DND-41 (cell line): ENCODE data around the gene TRPM3.

Source experiments
- ATAC-seq: fragments of 200-7000 bp; cut with Tn5 transposase; 3 replicates; pipeline ENCODE4 v1.9.1; 2021; ENCODE audit warnings: low read depth; ENCODE audit not compliant: insufficient read depth
- DNase-seq: peaks from one replicate; pipeline ENCODE4 v3.0.0-alpha.2; 2020
- H2AFZ ChIP-seq: 2 replicates; pipeline ENCODE4 v1.6.0; 2012; ENCODE audit warnings: low read depth, low read length
- H3K27ac ChIP-seq: 2 replicates; pipeline ENCODE4 v1.5.1; 2012; ENCODE audit warnings: low read length, inconsistent platforms
- H3K27me3 ChIP-seq: fragments of 200-600 bp; sonication (generic); 2 replicates; pipeline ENCODE4 v1.6.0; 2012; ENCODE audit warnings: low read length, mild to moderate bottlenecking, inconsistent platforms; ENCODE audit not compliant: insufficient read depth, poor library complexity
- H3K36me3 ChIP-seq: 2 replicates; pipeline ENCODE4 v1.5.1; 2012; ENCODE audit warnings: low read length, inconsistent platforms; ENCODE audit not compliant: insufficient read depth
- H3K4me1 ChIP-seq: 2 replicates; pipeline ENCODE4 v1.5.1; 2012; ENCODE audit warnings: mild to moderate bottlenecking, low read length; ENCODE audit not compliant: insufficient read depth
- H3K4me2 ChIP-seq: 2 replicates; pipeline ENCODE4 v1.6.0; 2012; ENCODE audit warnings: mild to moderate bottlenecking, moderate library complexity, low read length, inconsistent platforms; ENCODE audit not compliant: insufficient read depth
- H3K4me3 ChIP-seq, 2 experiments: fragments of 200-600 bp in 1 of 2; shearing (Covaris generic) in 1 of 2; 2 replicates each; pipeline ENCODE4 v1.5.1; 2012 to 2016; ENCODE audit warnings: inconsistent platforms in 2 of 2, low read length in 2 of 2, mild to moderate bottlenecking in 2 of 2, low read depth in 1 of 2, moderate library complexity in 1 of 2
- H3K79me2 ChIP-seq: 2 replicates; pipeline ENCODE4 v1.6.0; 2012; ENCODE audit warnings: low read length, inconsistent platforms; ENCODE audit not compliant: insufficient read depth
- H3K9ac ChIP-seq: 2 replicates; pipeline ENCODE4 v1.6.0; 2012; ENCODE audit warnings: low read depth, mild to moderate bottlenecking, inconsistent platforms, low read length, moderate library complexity
- H3K9me3 ChIP-seq: 2 replicates; pipeline ENCODE4 v1.5.1; 2012; ENCODE audit warnings: low read length, moderate library complexity, mild to moderate bottlenecking, inconsistent platforms; ENCODE audit not compliant: insufficient read depth, severe bottlenecking
- H4K20me1 ChIP-seq: 2 replicates; pipeline ENCODE4 v1.6.0; 2012; ENCODE audit warnings: low read length; ENCODE audit not compliant: insufficient read depth
- EZH2 ChIP-seq: IDR thresholded peaks from 3 replicates; pipeline ENCODE4 v1.6.1; 2012; ENCODE audit warnings: borderline replicate concordance, low read depth, mild to moderate bottlenecking, moderate library complexity, low read length, inconsistent platforms; ENCODE audit not compliant: severe bottlenecking
- TF ChIP-seq, protein P1 (sequence below): IDR thresholded peaks from 2 replicates; pipeline ENCODE4 v1.5.1; 2012; ENCODE audit warnings: borderline replicate concordance, low read length, moderate library complexity, mild to moderate bottlenecking; ENCODE audit not compliant: poor library complexity, severe bottlenecking; ENCODE audit errors: extremely low read depth

The TRPM3 gene

DNA sequence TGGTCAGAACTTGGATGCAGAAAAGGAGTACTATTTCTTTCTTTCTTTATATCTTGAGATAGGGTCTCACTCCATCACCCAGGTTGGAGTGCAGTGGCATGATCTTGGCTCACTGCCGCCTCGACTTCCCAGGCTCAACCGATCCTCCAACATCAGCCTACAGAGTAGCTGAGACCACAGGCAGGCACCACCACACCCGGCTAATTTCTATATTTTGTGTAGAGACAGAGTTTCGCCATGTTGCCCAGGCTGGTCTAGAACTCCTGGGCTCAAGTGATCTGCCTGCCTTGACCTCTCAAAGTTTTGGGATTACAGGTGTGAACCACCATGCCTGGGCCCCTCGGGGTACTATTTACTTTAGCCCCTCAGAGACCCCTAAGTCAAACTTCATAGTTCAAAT lies 323.4 kb downstream of the TRPM3 start:
- ATAC-seq (no peak), DNase-seq (no peak)
- no peak overlapping the region for H3K27ac ChIP-seq
- TF ChIP-seq, protein P1, sequence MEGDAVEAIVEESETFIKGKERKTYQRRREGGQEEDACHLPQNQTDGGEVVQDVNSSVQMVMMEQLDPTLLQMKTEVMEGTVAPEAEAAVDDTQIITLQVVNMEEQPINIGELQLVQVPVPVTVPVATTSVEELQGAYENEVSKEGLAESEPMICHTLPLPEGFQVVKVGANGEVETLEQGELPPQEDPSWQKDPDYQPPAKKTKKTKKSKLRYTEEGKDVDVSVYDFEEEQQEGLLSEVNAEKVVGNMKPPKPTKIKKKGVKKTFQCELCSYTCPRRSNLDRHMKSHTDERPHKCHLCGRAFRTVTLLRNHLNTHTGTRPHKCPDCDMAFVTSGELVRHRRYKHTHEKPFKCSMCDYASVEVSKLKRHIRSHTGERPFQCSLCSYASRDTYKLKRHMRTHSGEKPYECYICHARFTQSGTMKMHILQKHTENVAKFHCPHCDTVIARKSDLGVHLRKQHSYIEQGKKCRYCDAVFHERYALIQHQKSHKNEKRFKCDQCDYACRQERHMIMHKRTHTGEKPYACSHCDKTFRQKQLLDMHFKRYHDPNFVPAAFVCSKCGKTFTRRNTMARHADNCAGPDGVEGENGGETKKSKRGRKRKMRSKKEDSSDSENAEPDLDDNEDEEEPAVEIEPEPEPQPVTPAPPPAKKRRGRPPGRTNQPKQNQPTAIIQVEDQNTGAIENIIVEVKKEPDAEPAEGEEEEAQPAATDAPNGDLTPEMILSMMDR: no peak
- TF ChIP-seq EZH2: no peak
- H3K9ac ChIP-seq: no peak overlapping the region
- H3K4me1 ChIP-seq: no peaks in the 10 kb centered on the region
- no peaks in the 10 kb centered on the region for H3K27me3 ChIP-seq
- no peak overlapping the region for H3K4me2 ChIP-seq
- H2AFZ ChIP-seq: no peak overlapping the region
- H4K20me1 ChIP-seq: no peaks in the 10 kb centered on the region
- H3K36me3 ChIP-seq: no peaks in the 10 kb centered on the region
- H3K4me3 ChIP-seq: no peak overlapping the region
- no peaks in the 10 kb centered on the region for H3K79me2 ChIP-seq
- H3K9me3 ChIP-seq: no peaks in the 10 kb centered on the region

GRCh38 chr9:70795841-70796240 lies 325.6 kb downstream of the TRPM3 start:
- Histone ChIP-seq H3K9me3 (no peaks in the 10 kb centered on the region), H3K79me2 (no peaks in the 10 kb centered on the region), H3K36me3 (no peaks in the 10 kb centered on the region), H4K20me1 (no peaks in the 10 kb centered on the region), H3K4me3 (no peak overlapping the region), H3K27me3 (no peaks in the 10 kb centered on the region), H2AFZ (no peak overlapping the region), H3K4me2 (no peak overlapping the region), H3K27ac (no peak overlapping the region), H3K4me1 (no peaks in the 10 kb centered on the region), H3K9ac (no peak overlapping the region)
- ATAC-seq: no peak
- no peak for DNase-seq
- TF ChIP-seq, protein P1: no peak
- no peak for TF ChIP-seq EZH2

DNA sequence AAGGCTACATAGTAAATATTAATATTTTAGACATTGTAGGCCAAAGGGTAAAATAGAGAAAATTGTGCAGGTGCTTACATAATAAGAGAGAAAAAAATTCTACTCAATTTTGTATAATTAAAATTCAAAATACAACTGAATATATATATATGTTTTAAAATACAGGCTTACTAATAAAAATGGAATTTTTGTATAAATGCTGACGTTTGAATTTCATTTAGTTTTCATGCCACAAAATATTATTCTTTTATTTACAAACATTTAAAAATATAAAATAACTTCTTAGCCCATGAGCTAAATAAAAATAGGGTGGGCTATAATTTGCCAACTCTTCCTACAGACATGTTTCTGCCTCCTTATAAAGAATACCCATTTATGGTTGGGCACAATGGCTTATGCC lies 328.6 kb downstream of the TRPM3 start:
- no peak overlapping the region for H2AFZ ChIP-seq
- no peaks in the 10 kb centered on the region for H3K36me3 ChIP-seq
- ATAC-seq (no peak), DNase-seq (no peak)
- no peak overlapping the region for H3K4me2 ChIP-seq
- no peaks in the 10 kb centered on the region for H3K79me2 ChIP-seq
- no peaks in the 10 kb centered on the region for H3K27me3 ChIP-seq
- no peak overlapping the region for H3K9ac ChIP-seq
- H3K4me3 ChIP-seq: no peak overlapping the region
- no peaks in the 10 kb centered on the region for H4K20me1 ChIP-seq
- H3K4me1 ChIP-seq: no peaks in the 10 kb centered on the region
- TF ChIP-seq, protein P1: no peak
- TF ChIP-seq EZH2: no peak
- H3K9me3 ChIP-seq: no peaks in the 10 kb centered on the region
- H3K27ac ChIP-seq: no peak overlapping the region

- ATAC-seq: no peak
- Histone ChIP-seq H3K36me3 (no peaks in the 10 kb centered on the region), H3K4me2 (no peak overlapping the region), H3K4me3 (no peak overlapping the region), H4K20me1 (no peaks in the 10 kb centered on the region), H3K27me3 (no peaks in the 10 kb centered on the region), H3K79me2 (no peaks in the 10 kb centered on the region), H2AFZ (no peak overlapping the region), H3K27ac (no peak overlapping the region), H3K9me3 (no peaks in the 10 kb centered on the region), H3K9ac (no peak overlapping the region), H3K4me1 (no peaks in the 10 kb centered on the region)
- no peak for TF ChIP-seq EZH2
- TF ChIP-seq, protein P1: no peak
- no peak for DNase-seq
Observed at GRCh38 chr9:70791936-70792335, 329.5 kb downstream of the TRPM3 start.
